Neutrophil (primary cell): ENCODE data around the gene MIER2.

ENCODE experiments used
- H3K27ac ChIP-seq: fragments of 200-600 bp; sonication (generic); 2 replicates; pipeline ENCODE4 v1.5.1; 2016; ENCODE audit warnings: mild to moderate bottlenecking, moderate library complexity
- H3K27me3 ChIP-seq: fragments of 200-600 bp; sonication (generic); 2 replicates; pipeline ENCODE4 v1.6.0; 2016; ENCODE audit warnings: mild to moderate bottlenecking
- H3K36me3 ChIP-seq: fragments of 200-600 bp; sonication (generic); 2 replicates; pipeline ENCODE4 v1.5.1; 2017
- H3K4me1 ChIP-seq, 2 experiments: fragments of 200-600 bp in 1 of 2; sonication (generic) in 1 of 2; 1 replicate in 1 of 2; 2 replicates in 1 of 2; pipeline versions ENCODE4 v1.5.1 to v1.6.1; 2013 to 2016; ENCODE audit warnings: low read depth in 1 of 2, low read length in 1 of 2, mild to moderate bottlenecking in 1 of 2, moderate library complexity in 1 of 2; ENCODE audit not compliant: control insufficient read depth in 1 of 2, insufficient read depth in 1 of 2
- H3K4me3 ChIP-seq, 2 experiments: fragments of 200-600 bp in 1 of 2; sonication (generic) in 1 of 2; 1 replicate in 1 of 2; 2 replicates in 1 of 2; pipeline ENCODE4 v1.5.1; 2013 to 2016; ENCODE audit warnings: low read depth in 1 of 2, low read length in 1 of 2, mild to moderate bottlenecking in 1 of 2, moderate library complexity in 1 of 2
- H3K9me3 ChIP-seq: fragments of 200-600 bp; sonication (generic); 2 replicates; pipeline ENCODE4 v1.5.1; 2016
- CTCF ChIP-seq: fragments of 200-600 bp; sonication (generic); IDR thresholded peaks from 2 replicates; pipeline ENCODE4 v1.5.1; 2016; ENCODE audit warnings: antibody characterized with exemption

MIER2 gene

GRCh38 chr19:277581-278165, 66.9 kb downstream of the MIER2 start:
- H3K27me3 ChIP-seq: peaks cover 37% of the 10 kb centered on the region
- no peaks in the 10 kb centered on the region for H3K4me1 ChIP-seq
- no peak overlapping the region for H3K27ac ChIP-seq
- H3K4me3 ChIP-seq: no peak overlapping the region
- no peaks in the 10 kb centered on the region for H3K36me3 ChIP-seq
- H3K9me3 ChIP-seq: no peaks in the 10 kb centered on the region
- TF ChIP-seq CTCF: no peak

- no peak for TF ChIP-seq CTCF
Measured at GRCh38 chr19:277131-277530, 67.5 kb downstream of the MIER2 start.

GRCh38 chr19:275958-276646, 68.5 kb downstream of the MIER2 start:
- no peak for TF ChIP-seq CTCF
- H3K9me3 ChIP-seq: no peaks in the 10 kb centered on the region

More at GRCh38 chr19:277131-277530, 67.5 kb downstream of the MIER2 start:
- no peaks in the 10 kb centered on the region for H3K9me3 ChIP-seq
- no peak overlapping the region for H3K4me3 ChIP-seq
- no peak overlapping the region for H3K27ac ChIP-seq
- H3K4me1 ChIP-seq: no peaks in the 10 kb centered on the region
- H3K36me3 ChIP-seq: no peaks in the 10 kb centered on the region
- H3K27me3 ChIP-seq: peaks cover 39% of the 10 kb centered on the region

GRCh38 chr19:275000-275399, 69.6 kb downstream of the MIER2 start:
- peaks cover 46% of the 10 kb centered on the region for H3K27me3 ChIP-seq
- H3K27ac ChIP-seq: no peak overlapping the region
- no peak overlapping the region for H3K4me3 ChIP-seq

More at GRCh38 chr19:275958-276646, 68.5 kb downstream of the MIER2 start:
- Histone ChIP-seq H3K4me3 (no peak overlapping the region), H3K36me3 (no peaks in the 10 kb centered on the region), H3K4me1 (no peaks in the 10 kb centered on the region), H3K27ac (no peak overlapping the region), H3K27me3 (peaks cover 46% of the 10 kb centered on the region)

GRCh38 chr19:273393-273792, 71.2 kb downstream of the MIER2 start:
- no peak overlapping the region for H3K4me3 ChIP-seq
- H3K9me3 ChIP-seq: no peaks in the 10 kb centered on the region
- H3K36me3 ChIP-seq: no peaks in the 10 kb centered on the region
- H3K27me3 ChIP-seq: peaks cover 53% of the 10 kb centered on the region
- no peaks in the 10 kb centered on the region for H3K4me1 ChIP-seq
- H3K27ac ChIP-seq: no peak overlapping the region
- no peak for TF ChIP-seq CTCF

More at GRCh38 chr19:275000-275399, 69.6 kb downstream of the MIER2 start:
- H3K36me3 ChIP-seq: no peaks in the 10 kb centered on the region
- H3K4me1 ChIP-seq: no peaks in the 10 kb centered on the region
- no peaks in the 10 kb centered on the region for H3K9me3 ChIP-seq
- no peak for TF ChIP-seq CTCF
